Parathyroid adenoma (tissue), 2 donors: ENCODE measurements around the gene TUBA1A.
"Not testable (repeated sequence)": the region's sequence is repeated elsewhere in the genome, so short reads cannot be mapped to it uniquely, and the experiment has no call there.

Experiments used
- H2AFZ ChIP-seq: fragments of 300-600 bp; sonication (generic); one replicate; pipeline ENCODE4 v1.7.0; 2017; ENCODE audit warnings: antibody characterized with exemption, mild to moderate bottlenecking
- H3K27ac ChIP-seq: fragments of 300-600 bp; sonication (generic); one replicate; pipeline ENCODE4 v1.7.0; 2017
- H3K27me3 ChIP-seq: fragments of 300-600 bp; sonication (generic); one replicate; pipeline ENCODE4 v1.7.0; 2017; ENCODE audit warnings: low read length; ENCODE audit not compliant: control insufficient read depth, insufficient read depth
- H3K36me3 ChIP-seq: fragments of 300-600 bp; sonication (generic); one replicate; pipeline ENCODE4 v1.7.0; 2017; ENCODE audit warnings: low read length; ENCODE audit not compliant: control insufficient read depth, insufficient read depth
- H3K4me1 ChIP-seq: fragments of 300-600 bp; sonication (generic); one replicate; pipeline ENCODE4 v1.7.0; 2017; ENCODE audit warnings: control low read depth
- H3K4me2 ChIP-seq: fragments of 300-600 bp; sonication (generic); one replicate; pipeline ENCODE4 v1.7.0; 2017; ENCODE audit warnings: low read length
- H3K4me3 ChIP-seq: fragments of 300-600 bp; sonication (generic); one replicate; pipeline ENCODE4 v1.7.0; 2017; ENCODE audit warnings: low read depth, low read length
- H3K79me2 ChIP-seq: fragments of 300-600 bp; sonication (generic); one replicate; pipeline ENCODE4 v1.7.0; 2017; ENCODE audit warnings: control low read depth
- H3K9ac ChIP-seq: fragments of 300-600 bp; sonication (generic); one replicate; pipeline ENCODE4 v1.7.0; 2017; ENCODE audit warnings: mild to moderate bottlenecking
- H3K9me3 ChIP-seq: fragments of 300-600 bp; sonication (generic); one replicate; pipeline ENCODE4 v1.7.0; 2017; ENCODE audit warnings: low read length; ENCODE audit not compliant: control insufficient read depth
- TF ChIP-seq, protein P1 (sequence below): fragments of 300-600 bp; sonication (generic); IDR thresholded peaks from one replicate; pipeline ENCODE4 v1.7.0; 2017; ENCODE audit warnings: antibody characterized with exemption, mild to moderate bottlenecking
- donor health status: primary hyperparathyroidism.

The TUBA1A gene

DNA sequence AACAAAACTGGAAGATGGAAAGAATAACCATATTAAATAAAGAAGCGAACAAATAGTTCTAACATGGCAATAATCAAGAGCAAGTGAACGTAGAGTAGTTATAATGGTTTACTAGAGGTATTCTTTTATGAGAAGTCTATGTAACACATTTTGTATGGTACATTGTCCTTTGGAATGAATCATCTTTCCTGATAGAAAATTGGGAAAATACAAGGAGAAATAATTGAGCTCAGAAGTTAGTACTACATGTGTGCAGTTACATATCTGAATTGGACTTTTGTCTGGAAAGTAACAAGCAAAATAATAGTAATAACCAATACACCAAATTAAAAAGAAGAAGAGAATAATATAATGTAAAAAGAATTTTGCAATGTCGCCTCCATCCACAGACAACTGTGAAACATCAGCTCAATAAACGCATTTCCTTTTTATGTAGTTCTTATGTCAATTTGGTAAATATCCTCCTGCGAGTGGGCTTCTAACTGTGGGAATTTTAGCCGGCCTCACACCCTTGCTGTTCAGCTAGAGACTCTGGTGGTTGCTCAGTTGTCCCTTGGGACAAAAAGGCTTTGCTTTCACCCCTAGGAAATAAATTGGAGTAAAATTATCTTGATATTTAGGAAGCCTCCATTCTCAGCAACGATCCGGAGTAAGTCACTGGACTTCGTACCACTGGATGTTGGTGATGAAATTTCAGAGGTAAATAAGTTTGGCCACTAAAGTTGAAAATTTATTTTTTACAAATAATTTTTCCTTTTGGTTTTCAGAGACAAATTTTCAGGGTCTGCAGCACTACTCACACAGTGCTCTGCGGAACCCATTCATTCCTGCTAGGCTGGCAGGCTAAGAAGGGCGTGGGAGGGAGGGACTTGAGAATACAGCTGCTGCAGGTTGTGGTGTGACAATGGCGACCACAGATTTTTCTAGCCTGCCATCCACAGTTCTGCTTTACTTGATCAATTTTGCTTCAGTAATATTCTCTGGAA lies 1.1 kb upstream of the TUBA1A start:
- peaks cover 3% of the 10 kb centered on the region for H3K79me2 ChIP-seq
- no peaks in the 10 kb centered on the region for H3K36me3 ChIP-seq
- TF ChIP-seq, protein P1, sequence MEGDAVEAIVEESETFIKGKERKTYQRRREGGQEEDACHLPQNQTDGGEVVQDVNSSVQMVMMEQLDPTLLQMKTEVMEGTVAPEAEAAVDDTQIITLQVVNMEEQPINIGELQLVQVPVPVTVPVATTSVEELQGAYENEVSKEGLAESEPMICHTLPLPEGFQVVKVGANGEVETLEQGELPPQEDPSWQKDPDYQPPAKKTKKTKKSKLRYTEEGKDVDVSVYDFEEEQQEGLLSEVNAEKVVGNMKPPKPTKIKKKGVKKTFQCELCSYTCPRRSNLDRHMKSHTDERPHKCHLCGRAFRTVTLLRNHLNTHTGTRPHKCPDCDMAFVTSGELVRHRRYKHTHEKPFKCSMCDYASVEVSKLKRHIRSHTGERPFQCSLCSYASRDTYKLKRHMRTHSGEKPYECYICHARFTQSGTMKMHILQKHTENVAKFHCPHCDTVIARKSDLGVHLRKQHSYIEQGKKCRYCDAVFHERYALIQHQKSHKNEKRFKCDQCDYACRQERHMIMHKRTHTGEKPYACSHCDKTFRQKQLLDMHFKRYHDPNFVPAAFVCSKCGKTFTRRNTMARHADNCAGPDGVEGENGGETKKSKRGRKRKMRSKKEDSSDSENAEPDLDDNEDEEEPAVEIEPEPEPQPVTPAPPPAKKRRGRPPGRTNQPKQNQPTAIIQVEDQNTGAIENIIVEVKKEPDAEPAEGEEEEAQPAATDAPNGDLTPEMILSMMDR = no peak
- no peaks in the 10 kb centered on the region for H3K27me3 ChIP-seq
- H3K27ac ChIP-seq = peak overlapping the region; percentile 98
- H3K4me2 ChIP-seq = no peak overlapping the region
- no peaks in the 10 kb centered on the region for H3K4me1 ChIP-seq
- H2AFZ ChIP-seq = peak overlapping the region; percentile 98
- H3K9ac ChIP-seq = no peak overlapping the region
- no peaks in the 10 kb centered on the region for H3K9me3 ChIP-seq
- peak overlapping the region; percentile 93 for H3K4me3 ChIP-seq

DNA sequence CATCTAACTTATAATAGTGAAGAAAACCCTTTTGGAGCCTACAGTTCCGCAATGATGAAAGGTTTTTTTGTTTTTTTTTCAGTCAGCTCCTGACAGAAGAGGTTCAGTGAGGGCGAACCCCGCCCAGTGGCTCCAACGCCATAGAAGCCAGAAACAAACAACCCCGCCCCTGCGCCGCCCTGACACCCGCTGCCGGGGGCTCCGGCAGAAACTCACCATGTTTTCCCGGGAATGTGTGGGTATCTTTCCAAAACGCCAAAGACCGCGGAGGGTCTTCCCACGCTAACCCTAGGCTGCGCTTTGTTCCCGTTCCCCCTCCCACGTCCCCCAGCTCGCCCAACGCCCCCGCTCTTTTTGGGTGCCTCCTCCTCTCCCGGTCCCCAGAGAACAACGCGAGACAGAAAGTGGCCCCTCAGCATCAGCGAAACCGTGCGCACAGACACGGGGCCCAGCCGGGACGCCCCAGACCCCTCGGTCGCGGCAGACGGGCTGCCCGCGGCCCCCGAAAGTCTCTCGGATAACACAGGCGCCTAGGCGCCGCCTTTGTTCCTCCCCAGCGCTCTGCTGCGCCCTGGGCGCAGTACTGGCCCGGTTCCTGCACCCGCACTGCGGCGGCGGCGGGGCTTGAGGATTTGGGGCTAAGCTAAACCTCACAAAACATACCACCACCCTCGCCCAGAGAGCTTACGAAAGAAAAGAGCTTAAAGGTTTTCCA lies 522 bp downstream of the TUBA1A start:
- H3K9me3 ChIP-seq = no peaks in the 10 kb centered on the region
- no peaks in the 10 kb centered on the region for H3K27me3 ChIP-seq
- H3K27ac ChIP-seq = peak overlapping the region; percentile 98
- H3K36me3 ChIP-seq = no peaks in the 10 kb centered on the region
- peak overlapping the region; percentile 85 for H3K4me2 ChIP-seq
- peaks cover 3% of the 10 kb centered on the region for H3K79me2 ChIP-seq
- H3K9ac ChIP-seq = peak overlapping the region; percentile 98
- TF ChIP-seq, protein P1 = no peak
- H2AFZ ChIP-seq = peak overlapping the region; percentile 98
- H3K4me1 ChIP-seq = no peaks in the 10 kb centered on the region
- peak overlapping the region; percentile 93 for H3K4me3 ChIP-seq

DNA sequence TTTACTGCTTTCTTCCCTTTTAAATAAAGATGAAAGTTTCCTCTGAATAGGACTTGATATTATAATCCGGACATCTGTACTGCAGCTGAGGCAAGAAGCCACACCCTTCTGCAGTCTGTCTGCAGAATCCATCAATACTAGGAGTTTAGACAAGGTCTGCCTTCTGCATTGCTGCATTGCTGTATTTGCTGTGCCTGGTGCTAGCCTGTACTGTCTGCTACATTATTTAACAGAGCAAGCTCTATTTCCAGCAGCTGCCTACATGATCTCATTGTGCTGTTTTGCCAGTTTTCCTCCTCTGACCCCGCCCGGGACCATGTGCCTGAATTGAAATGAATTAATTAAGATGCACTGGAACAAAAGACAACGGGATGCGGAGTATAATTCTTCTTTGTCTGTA lies 1.7 kb downstream of the TUBA1A start:
- H2AFZ ChIP-seq = no peak overlapping the region
- H3K27me3 ChIP-seq = no peaks in the 10 kb centered on the region
- H3K79me2 ChIP-seq = peaks cover 3% of the 10 kb centered on the region
- TF ChIP-seq, protein P1 = no peak
- no peaks in the 10 kb centered on the region for H3K9me3 ChIP-seq
- no peak overlapping the region for H3K4me3 ChIP-seq
- H3K4me1 ChIP-seq = no peaks in the 10 kb centered on the region
- H3K9ac ChIP-seq = no peak overlapping the region
- H3K36me3 ChIP-seq = no peaks in the 10 kb centered on the region
- H3K27ac ChIP-seq = no peak overlapping the region
- H3K4me2 ChIP-seq = peak overlapping the region; percentile 17

DNA sequence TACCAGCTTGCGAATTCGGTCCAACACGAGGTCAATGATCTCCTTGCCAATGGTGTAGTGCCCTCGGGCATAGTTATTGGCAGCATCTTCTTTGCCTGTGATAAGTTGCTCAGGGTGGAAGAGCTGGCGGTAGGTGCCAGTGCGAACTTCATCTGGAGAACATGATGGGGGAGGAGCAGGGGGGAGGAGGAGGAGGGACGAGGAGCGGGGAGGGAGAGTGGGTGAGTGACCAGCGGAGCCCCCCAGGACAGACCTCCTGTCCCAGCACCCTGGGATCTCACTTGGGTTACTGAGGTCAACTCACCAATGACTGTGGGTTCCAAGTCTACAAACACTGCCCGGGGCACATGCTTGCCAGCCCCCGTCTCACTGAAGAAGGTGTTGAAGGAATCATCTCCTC lies 2.6 kb downstream of the TUBA1A start:
- not testable (repeated sequence) for H3K27me3 ChIP-seq, H3K79me2 ChIP-seq, H3K4me3 ChIP-seq, H3K9me3 ChIP-seq, H3K4me2 ChIP-seq, H3K36me3 ChIP-seq, H3K4me1 ChIP-seq, H2AFZ ChIP-seq, H3K27ac ChIP-seq, H3K9ac ChIP-seq

DNA sequence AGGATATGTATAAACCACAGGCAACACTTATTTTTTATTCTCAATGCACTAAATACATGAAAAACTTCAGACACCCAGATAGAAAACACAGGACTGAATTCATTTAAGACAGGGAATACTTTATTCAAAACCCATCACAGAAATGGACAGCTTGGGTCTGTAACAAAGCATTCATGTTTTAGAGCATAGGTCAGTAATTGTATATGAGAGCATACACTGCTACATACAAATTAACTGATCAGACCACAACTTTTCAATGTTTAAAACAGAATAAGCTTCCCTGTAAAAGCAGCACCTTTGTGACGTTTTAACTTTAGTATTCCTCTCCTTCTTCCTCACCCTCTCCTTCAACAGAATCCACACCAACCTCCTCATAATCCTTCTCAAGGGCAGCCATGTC lies 4.2 kb downstream of the TUBA1A start:
- not testable (repeated sequence) for H3K9ac ChIP-seq, H3K4me3 ChIP-seq, H3K27ac ChIP-seq, H3K36me3 ChIP-seq, H3K79me2 ChIP-seq, H3K27me3 ChIP-seq, H3K4me1 ChIP-seq, H2AFZ ChIP-seq, H3K4me2 ChIP-seq, H3K9me3 ChIP-seq

DNA sequence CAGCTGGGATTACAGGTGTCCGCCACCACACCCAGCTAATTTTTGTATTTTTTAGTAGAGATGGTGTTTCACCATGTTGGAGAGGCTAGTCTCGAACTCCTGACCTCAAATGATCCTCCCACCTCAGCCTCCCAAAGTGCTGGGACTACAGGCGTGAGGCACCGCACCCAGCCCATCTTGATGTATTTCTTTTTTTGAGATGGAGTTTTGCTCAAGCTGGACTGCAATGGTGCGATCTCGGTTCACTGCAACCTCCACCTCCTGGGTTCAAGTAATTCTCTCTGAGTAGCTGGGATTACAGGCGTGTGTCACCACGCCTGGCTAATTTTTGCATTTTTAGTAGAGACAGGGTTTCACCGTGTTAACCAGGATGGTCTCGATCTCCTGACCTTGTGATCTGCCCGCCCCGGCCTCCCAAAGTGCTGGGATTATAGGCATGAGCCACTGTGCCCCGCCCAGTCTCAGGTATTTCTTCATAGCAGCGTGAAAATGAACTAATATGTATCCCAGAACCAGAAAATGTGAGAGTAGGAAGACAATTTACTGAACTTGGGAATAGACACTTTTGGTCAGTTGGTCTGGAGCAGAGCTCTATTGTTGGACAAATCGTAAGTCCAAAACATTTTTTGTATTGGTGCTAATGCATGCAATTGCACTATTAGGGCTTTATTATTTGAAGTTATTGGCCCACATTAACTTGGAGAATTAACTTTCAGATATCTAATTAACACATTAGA lies 5.5 kb downstream of the TUBA1A start:
- not testable (repeated sequence) for H3K27me3 ChIP-seq, H3K27ac ChIP-seq, H3K4me2 ChIP-seq, H3K4me1 ChIP-seq, H3K9ac ChIP-seq, H3K79me2 ChIP-seq, H3K4me3 ChIP-seq, H2AFZ ChIP-seq, H3K36me3 ChIP-seq, H3K9me3 ChIP-seq
